Urothelium cell line (cell line): ENCODE data around the gene ZNF675.
"Not testable (repeated sequence)": the region's sequence is repeated elsewhere in the genome, so short reads cannot be mapped to it uniquely, and the experiment has no call there.

Experiments
- DNase-seq: peaks from one replicate; pipeline ENCODE4 v3.0.0; 2011; ENCODE audit warnings: low spot score, mixed read lengths
- FAIRE-seq: peaks from 2 replicates; lab custom pipeline; 2011; peaks lifted over from hg19 to GRCh38; lab: Jason Lieb, UNC

Gene ZNF675

DNA sequence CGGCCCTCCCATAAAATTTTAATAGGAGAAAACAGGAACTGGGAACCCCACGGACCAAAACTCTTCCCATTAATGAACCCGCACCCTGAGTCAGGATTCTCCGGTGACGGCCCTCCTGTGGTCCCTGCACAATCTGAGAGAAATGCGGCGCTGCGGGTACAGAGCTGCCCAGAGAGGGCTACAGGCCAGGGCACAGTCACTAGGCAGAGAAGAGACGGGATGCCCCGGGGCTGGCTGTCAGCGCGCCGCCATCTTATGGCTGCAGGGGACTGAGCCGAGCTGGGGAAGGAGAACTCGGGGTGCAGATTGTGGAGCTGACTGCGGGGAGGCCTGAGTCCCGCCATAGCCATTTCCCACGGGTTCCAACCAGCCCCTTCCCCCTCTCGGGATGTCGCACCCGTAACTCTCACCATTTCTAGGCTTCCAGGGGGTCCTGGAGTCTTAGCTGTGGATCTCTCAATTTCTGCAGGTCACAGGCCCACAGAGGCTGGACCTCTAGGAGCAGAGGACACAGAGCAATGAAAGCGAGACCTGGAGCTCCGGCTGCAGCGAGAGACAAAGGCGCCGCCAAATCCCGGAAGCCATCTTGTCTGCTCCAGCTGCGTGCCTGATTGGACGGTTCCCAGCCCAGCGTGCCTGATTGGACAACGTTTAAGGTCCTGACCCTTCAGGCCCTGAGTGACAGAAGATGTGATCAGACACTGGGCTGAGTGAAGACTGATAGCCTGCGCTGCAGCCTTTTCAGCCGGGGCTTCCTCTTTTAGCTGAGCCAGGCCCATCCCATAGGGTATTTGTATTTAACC is at the start of gene ZNF675:
TSS of gene ZNF675 (minus strand) at position 592 of the 803 bp plus-strand sequence. CDS start at position 413, 179 bp downstream.
- DNase-seq: peak; percentile 35

DNA sequence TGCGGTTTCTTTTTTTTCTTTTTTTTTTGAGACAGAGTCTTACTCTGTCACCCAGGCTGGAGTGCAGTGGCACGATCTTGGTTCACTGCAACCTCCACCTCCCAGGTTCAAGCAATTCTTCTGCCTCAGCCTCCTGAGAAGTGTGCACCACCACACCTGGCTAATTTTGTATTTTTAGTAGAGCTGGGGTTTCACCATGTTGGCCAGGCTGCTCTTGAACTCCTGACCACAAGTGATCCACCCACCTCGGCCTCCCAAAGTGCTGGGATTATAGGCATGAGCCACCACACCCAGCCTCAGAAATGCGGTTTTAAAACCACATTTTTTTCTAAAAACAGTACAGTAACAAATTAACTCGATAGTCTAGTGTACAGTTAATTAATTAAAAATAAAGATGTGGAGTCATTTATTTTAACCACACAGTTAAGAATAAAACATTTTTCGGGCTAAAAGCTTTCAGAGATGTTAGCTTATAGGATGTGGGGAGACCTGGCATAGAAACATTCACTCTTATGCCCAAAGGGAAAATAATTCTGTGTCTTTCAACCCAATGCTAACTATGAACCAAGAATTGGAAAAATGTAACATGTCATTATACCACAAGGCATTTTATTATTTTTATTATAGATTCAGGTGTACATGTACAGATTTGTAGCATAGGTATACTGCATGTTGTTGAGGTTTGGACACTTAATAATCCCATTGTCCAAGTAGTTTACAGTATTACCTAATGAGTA is 43.9 kb upstream of the ZNF675 start:
- not testable (repeated sequence) for DNase-seq, FAIRE-seq

More for the DNA sequence above, at the start of gene ZNF675:
- no peak for FAIRE-seq

DNA sequence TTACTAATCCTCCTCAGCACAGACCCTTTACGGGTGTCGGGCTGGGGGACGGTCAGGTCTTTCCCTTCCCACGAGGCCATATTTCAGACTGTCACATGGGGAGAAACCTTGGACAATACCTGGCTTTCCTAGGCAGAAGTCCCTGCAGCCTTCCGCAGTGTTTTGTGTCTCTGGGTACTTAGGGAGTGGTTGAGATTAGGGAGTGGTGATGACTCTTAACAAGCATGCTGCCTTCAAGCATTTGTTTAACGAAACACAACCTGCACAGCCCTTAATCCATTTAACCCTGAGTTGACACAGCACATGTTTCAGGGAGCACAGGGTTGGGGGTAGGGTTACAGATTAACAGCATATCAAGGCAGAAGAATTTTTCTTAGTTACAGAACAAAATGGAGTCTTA is 37.1 kb upstream of the ZNF675 start:
- DNase-seq: not testable (repeated sequence)

DNA sequence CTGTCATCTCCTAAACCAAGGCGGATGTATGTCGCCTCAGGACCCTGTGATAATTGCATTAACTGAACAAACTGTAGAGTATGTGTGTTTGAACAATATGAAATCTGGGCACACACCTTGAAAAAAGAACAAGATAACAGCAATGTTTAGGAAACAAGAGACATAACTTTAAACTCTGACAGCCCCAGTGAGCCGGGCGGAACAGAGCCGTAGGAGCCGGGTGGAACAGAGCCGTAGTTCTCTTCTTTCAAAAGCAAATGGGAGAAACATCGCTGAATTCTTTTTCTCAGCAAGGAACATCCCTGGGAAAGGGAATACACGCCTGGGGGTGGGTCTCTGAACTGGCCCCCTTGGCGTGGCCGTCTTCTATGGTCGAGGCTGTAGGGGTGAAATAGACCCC is 31.8 kb upstream of the ZNF675 start:
- DNase-seq: no peak
- no peak for FAIRE-seq

More for the DNA sequence above, 37.1 kb upstream of the ZNF675 start:
- not testable (repeated sequence) for FAIRE-seq

DNA sequence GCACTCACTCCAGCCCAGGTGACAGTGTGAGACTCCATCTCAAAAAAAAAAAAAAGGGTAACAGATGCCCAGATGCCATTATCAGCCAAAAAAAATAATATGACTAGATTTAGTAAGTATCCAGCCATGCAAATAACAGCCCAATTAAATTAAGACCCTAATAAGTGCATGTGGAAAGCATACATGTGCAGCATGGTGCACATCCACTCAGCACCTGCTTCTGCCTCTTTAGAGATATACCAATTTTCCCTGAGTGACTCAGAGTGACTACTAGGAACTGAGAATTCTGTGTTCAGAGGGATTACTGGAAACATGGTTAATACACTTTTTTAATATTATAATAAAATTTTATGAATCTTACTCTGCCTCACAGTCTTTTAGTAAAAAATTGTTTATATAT is 29.8 kb upstream of the ZNF675 start:
- no peak for DNase-seq
- FAIRE-seq: no peak

DNA sequence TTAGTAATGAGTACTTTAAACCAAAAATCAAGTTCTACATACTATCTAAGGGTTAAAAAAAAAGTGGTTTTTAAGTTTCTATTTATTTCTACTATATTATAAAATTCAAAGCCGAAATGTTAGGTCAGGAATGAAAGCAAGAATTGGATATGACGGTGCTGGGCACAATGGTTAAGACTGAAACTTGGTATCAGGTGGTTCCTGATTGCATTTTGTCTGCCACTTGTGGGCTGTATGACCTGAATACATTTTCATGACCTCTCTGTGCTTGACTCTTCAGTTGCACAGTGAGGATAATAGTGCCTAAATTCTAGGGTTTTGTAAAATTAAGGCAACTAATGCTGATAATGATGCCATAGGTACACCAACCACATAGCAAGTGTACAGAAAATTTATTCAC is 22.3 kb upstream of the ZNF675 start:
- DNase-seq (no peak), FAIRE-seq (no peak)

DNA sequence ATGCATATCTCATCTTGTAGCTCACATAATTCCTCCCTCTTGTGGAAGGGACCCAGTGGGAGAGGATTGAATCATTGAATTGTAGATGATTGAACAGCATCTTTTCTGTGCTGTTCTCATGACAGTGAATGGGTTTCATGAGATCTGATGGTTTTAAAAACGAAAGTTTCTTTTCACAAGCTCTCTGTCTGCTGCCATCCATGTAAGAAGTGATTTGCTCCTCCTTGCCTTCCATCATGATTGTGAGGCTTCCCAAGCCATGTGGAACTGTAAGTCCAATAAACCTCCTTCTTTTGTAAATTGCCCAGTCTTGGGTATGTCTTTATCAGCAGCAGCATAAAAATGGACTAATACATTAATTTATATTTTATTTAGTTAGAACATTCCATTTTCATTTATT is 19.6 kb upstream of the ZNF675 start:
- FAIRE-seq: no peak
- DNase-seq: no peak

DNA sequence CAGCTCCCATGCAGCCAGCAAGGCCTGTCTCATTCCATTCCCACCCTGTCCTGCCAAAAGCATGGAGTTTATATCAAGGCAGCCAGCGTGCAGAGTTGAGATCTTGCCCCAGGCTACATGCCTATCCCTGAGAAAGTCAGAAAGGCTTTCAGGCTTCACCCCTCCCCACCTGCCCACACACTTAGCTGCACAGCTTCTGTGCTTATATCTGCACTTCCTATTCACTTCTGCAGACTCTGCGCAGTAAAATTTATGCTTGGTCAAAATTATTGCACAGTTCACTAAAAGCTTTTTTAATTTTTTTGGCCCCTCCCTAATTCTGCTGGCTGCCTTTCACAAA is 12.5 kb upstream of the ZNF675 start:
- no peak for FAIRE-seq
- no peak for DNase-seq

DNA sequence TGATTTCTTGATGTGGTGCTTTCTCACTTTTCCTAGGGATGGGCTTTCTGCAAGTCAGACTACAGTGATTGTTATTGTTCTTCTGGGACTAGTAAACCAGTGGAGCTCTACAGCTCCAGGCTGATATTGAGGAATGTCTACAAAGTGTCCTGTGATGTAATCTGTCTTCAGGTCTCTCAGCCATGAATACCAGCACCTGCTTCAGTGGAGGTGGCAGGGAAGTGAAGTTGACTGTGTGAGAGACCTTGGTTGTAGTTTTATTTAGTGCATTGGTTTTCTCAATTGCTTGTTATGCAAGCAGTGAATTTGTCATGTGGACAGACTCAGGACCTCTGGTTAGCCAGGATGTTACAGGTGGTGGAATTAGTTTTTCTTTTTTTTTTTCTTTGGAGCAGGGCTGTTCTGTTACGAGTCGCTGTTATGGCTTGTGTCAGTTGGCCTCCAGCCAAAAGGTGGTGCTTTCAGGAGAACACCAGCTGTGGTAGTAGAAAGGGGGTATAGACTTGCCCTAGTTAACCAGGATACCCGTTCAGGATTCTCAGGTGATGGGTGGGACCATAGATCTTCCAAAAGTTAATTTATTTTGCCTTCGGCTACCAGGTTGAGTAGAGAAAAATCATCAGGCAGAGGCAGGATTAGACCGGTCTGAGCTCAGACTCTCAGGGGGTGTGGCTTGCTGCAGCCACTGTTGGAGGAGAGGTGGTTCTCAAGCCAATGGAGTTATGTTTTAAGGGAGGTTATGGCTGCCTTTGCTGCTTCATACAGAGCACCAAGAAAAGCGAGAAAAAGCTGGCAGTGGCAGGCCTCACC is 11.9 kb upstream of the ZNF675 start:
- DNase-seq: no peak

DNA sequence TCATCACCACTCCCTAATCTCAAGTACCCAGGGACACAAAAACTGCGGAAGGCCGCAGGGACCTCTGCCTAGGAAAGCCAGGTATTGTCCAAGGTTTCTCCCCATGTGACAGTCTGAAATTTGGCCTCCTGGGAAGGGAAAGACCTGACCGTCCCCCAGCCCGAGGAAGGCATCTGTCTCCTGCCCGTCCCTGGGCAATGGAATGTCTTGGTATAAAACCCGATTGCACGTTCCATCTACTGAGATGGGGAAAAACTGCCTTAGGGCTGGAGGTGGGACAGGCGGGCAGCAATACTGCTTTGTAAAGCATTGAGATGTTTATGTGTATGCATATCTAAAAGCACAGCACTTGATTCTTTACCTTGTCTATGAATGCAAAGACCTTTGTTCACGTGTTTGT is 5.9 kb upstream of the ZNF675 start:
- DNase-seq, FAIRE-seq: not testable (repeated sequence)

More for the DNA sequence above, 11.9 kb upstream of the ZNF675 start:
- no peak for FAIRE-seq

DNA sequence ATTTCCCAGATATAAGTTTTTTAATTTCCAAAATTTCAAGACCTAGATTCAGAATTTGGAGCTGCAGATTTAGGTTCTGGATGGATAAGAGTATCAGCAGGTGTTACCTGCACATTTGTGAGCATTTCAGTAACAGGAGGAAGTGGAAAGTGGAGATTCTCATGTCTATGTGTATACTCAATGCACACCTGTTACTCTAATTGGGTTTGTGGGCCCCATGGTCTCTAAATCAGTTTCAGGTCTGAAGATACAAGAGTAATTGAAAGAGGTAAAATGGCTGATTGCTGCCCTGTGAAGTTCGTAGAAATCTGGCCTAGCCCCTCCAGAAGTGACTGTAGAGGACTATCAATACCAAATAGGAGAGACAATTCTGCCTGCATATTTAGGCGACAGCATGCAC is 13.9 kb downstream of the ZNF675 start:
- no peak for DNase-seq

DNA sequence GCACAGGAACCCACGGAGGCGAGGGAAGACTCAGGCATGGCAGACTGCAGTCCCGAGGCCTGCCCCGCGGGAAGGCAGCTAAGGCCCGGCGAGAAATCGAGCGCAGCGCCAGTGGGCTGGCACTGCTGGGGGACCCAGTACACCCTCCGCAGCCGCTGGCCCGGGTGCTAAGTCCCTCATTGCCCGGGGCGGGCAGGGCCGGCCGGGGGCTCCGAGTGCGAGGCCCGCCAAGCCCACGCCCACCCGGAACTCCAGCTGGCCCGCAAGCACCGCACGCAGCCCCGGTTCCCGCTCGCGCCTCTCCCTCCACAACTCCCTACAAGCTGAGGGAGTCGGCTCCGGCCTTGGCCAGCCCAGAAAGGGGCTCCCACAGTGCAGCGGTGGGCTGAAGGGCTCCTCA is 18.4 kb downstream of the ZNF675 start:
- not testable (repeated sequence) for DNase-seq, FAIRE-seq

More for the DNA sequence above, 13.9 kb downstream of the ZNF675 start:
- FAIRE-seq: no peak

DNA sequence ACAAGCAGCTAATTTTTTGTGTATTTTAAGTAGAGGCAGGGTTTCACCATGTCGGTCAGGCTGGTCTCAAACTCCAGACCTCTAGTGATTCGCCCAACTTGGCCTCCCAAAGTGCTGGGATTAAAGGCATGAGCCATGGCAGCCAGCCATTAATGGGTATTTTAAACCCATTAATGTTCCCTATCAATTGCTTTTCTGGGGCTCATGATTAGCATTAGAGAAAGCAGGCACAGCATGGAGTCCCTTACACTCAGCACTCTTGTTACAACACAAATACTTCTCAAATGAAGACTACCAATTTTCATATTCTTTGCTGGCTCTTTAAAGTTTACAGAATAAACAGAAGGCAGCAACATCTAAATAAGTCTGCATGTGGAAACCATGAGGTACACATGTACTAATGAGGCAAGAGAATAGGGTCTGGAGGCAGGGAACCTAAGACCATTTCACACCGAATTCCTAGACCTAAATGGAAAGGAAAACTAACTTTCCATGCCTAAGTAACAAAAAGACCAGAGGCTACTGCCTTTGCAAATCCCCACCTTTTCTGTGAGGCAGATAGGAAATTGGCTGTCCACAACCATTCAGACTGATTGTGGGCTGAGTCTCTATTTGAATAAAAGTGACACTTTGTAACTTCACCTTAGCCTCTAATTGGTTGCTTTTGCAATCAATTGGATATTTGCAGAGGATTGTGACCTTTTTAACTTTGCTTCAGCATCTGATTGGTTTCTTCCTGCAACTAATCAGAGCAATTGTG is 21.2 kb downstream of the ZNF675 start:
- DNase-seq (no peak), FAIRE-seq (no peak)

DNA sequence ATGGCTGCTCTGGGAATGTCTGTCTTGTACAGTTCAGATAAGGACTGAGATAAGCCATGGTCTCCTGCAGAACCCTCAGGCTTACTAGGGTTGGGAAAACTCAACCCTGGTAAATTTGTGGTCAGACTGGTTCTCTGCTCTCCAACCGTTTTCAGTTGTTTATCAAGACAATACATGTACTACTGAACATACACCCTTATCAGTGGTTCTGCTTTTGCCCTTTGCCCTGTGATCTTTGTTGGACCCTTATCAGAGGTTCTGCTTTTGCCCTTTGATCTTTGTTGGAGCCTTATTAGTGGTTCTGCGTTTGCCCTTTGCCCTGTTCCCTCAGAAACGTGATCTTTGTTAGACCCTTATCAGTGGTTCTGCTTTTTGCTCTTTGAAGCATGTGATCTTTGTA is 37.2 kb downstream of the ZNF675 start:
- not testable (repeated sequence) for FAIRE-seq, DNase-seq
